Measurements from ENCODE around the gene KLHL1. TPM values are rescaled to one million over a fixed set of nuclear protein-coding genes. Genes with fewer than 3 reads are reported as not detected.

Gene KLHL1
- total RNA-seq, 1 donor: not detected

GRCh38 chr13:69683921-69684686, 424.1 kb downstream of the KLHL1 start:
- Histone ChIP-seq H3K9me3 (ENCODE audit: low read depth, low read length) (no peaks in the 10 kb centered on the region), H3K4me3 (ENCODE audit: insufficient read depth, low read length) (no peak overlapping the region), H3K79me2 (ENCODE audit: insufficient read depth, low read length) (no peaks in the 10 kb centered on the region), H3K27ac (ENCODE audit: low read depth, low read length) (no peak overlapping the region), H3K4me2 (ENCODE audit: insufficient read depth, low read length) (no peak overlapping the region), H3K4me1 (ENCODE audit: insufficient read depth, low read length) (no peaks in the 10 kb centered on the region), H3K36me3 (ENCODE audit: insufficient read depth, low read length) (no peaks in the 10 kb centered on the region), H3K27me3 (ENCODE audit: insufficient read depth, low read length) (no peaks in the 10 kb centered on the region), H4K20me1 (ENCODE audit: insufficient read depth, low read length) (no peaks in the 10 kb centered on the region), H2AFZ (ENCODE audit: low read length) (no peak overlapping the region)
- TF ChIP-seq CTCF (IDR thresholded peaks at IDR 0.05; ENCODE audit: extremely low read depth, low read depth, low read length): no peak
- no peak for DNase-seq (ENCODE audit: insufficient read length, low spot score, missing footprints)

- H3K9me3 ChIP-seq (ENCODE audit: low read depth, low read length): no peaks in the 10 kb centered on the region
- no peaks in the 10 kb centered on the region for H3K79me2 ChIP-seq (ENCODE audit: insufficient read depth, low read length)
- DNase-seq (ENCODE audit: insufficient read length, low spot score, missing footprints): no peak
- no peak overlapping the region for H3K4me2 ChIP-seq (ENCODE audit: insufficient read depth, low read length)
- TF ChIP-seq CTCF (IDR thresholded peaks at IDR 0.05; ENCODE audit: extremely low read depth, low read depth, low read length): no peak
- H2AFZ ChIP-seq (ENCODE audit: low read length): no peak overlapping the region
- no peak overlapping the region for H3K4me3 ChIP-seq (ENCODE audit: insufficient read depth, low read length)
- H3K27me3 ChIP-seq (ENCODE audit: insufficient read depth, low read length): no peaks in the 10 kb centered on the region
- H3K27ac ChIP-seq (ENCODE audit: low read depth, low read length): no peak overlapping the region
- H4K20me1 ChIP-seq (ENCODE audit: insufficient read depth, low read length): no peaks in the 10 kb centered on the region
- no peaks in the 10 kb centered on the region for H3K36me3 ChIP-seq (ENCODE audit: insufficient read depth, low read length)
- no peaks in the 10 kb centered on the region for H3K4me1 ChIP-seq (ENCODE audit: insufficient read depth, low read length)
Measured at GRCh38 chr13:69681722-69682121, 426.5 kb downstream of the KLHL1 start.

DNA sequence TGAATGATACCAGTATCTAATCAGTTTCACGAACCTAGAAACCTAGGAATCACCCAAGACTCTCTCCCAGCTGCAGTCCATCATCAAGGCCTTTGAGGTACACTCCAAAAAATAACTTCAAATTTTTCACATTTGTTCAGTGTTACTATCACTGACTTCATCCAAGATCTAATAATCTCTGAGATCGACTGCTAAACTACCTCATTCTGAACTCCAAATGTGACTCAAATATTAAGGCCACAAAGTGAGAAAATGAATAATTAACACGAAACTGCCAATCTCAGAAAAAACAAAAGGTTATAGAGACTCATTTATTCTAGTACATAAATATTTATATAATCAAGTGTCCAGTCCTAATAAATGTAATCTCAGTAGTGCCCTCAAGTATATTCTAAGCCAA, 430.9 kb downstream of the KLHL1 start:
- Histone ChIP-seq H3K79me2 (ENCODE audit: insufficient read depth, low read length) (no peaks in the 10 kb centered on the region), H3K27me3 (ENCODE audit: insufficient read depth, low read length) (no peaks in the 10 kb centered on the region), H3K4me2 (ENCODE audit: insufficient read depth, low read length) (no peak overlapping the region), H4K20me1 (ENCODE audit: insufficient read depth, low read length) (no peaks in the 10 kb centered on the region), H3K27ac (ENCODE audit: low read depth, low read length) (no peak overlapping the region), H3K9me3 (ENCODE audit: low read depth, low read length) (no peaks in the 10 kb centered on the region), H2AFZ (ENCODE audit: low read length) (no peak overlapping the region), H3K4me3 (ENCODE audit: insufficient read depth, low read length) (no peak overlapping the region), H3K36me3 (ENCODE audit: insufficient read depth, low read length) (no peaks in the 10 kb centered on the region), H3K4me1 (ENCODE audit: insufficient read depth, low read length) (no peaks in the 10 kb centered on the region)
- TF ChIP-seq CTCF (IDR thresholded peaks at IDR 0.05; ENCODE audit: extremely low read depth, low read depth, low read length): no peak
- no peak for DNase-seq (ENCODE audit: insufficient read length, low spot score, missing footprints)

GRCh38 chr13:69676286-69676685, 432.0 kb downstream of the KLHL1 start:
- Histone ChIP-seq H3K27ac (ENCODE audit: low read depth, low read length) (no peak overlapping the region), H3K79me2 (ENCODE audit: insufficient read depth, low read length) (no peaks in the 10 kb centered on the region), H3K4me1 (ENCODE audit: insufficient read depth, low read length) (no peaks in the 10 kb centered on the region), H3K4me3 (ENCODE audit: insufficient read depth, low read length) (no peak overlapping the region), H4K20me1 (ENCODE audit: insufficient read depth, low read length) (no peaks in the 10 kb centered on the region), H3K4me2 (ENCODE audit: insufficient read depth, low read length) (no peak overlapping the region), H3K27me3 (ENCODE audit: insufficient read depth, low read length) (no peaks in the 10 kb centered on the region), H3K9me3 (ENCODE audit: low read depth, low read length) (no peaks in the 10 kb centered on the region), H3K36me3 (ENCODE audit: insufficient read depth, low read length) (no peaks in the 10 kb centered on the region), H2AFZ (ENCODE audit: low read length) (no peak overlapping the region)
- no peak for TF ChIP-seq CTCF (IDR thresholded peaks at IDR 0.05; ENCODE audit: extremely low read depth, low read depth, low read length)
- DNase-seq (ENCODE audit: insufficient read length, low spot score, missing footprints): no peak
